Endothelial cell of umbilical vein (primary cell): ENCODE data around the gene PLCXD3. TPM values are rescaled to one million over a fixed set of nuclear protein-coding genes. Genes with fewer than 3 reads are reported as not detected.

Experiments used
- BruUV-seq: library from RNA; stranded (reverse); fragments of 400-500 nt; replicated peaks from 2 replicates; lab custom pipeline; 2021; lab: Mats Ljungman, UMichigan
- CTCF ChIA-PET: fragments of 300-600, 350-600 bp; sonication (Branson Sonifier 250); formaldehyde crosslinking; loops from one replicate; lab custom pipeline; 2021; ENCODE audit warnings: antibody characterized with exemption, inconsistent platforms; lab: Charles Lee
- POLR2A ChIA-PET: fragments of 300-600, 350-600 bp; sonication (Branson Sonifier 250); formaldehyde crosslinking; loops from one replicate; lab custom pipeline; 2021; ENCODE audit warnings: antibody characterized with exemption, inconsistent platforms; lab: Charles Lee
- DNase-seq: peaks from one replicate; pipeline ENCODE4 v3.0.0-alpha.2; 2011; ENCODE audit warnings: low read depth, low spot score
- FAIRE-seq: peaks from 2 replicates; lab custom pipeline; 2011; peaks lifted over from hg19 to GRCh38; lab: Jason Lieb, UNC
- H2AFZ ChIP-seq: 2 replicates; pipeline ENCODE4 v1.6.0; 2012; ENCODE audit warnings: low read depth, low read length, control low read depth, inconsistent platforms
- H3K27ac ChIP-seq: 2 replicates; pipeline ENCODE4 v1.5.1; 2011; ENCODE audit warnings: low read depth, mild to moderate bottlenecking, control low read depth, low read length, moderate library complexity; ENCODE audit not compliant: insufficient read depth
- H3K27me3 ChIP-seq, 2 experiments: 2 replicates each; pipeline versions ENCODE4 v1.6.0 to v1.6.1; 2011; ENCODE audit warnings: low read length in 2 of 2, mixed read lengths in 1 of 2; ENCODE audit not compliant: control insufficient read depth in 2 of 2, insufficient read depth in 2 of 2
- H3K36me3 ChIP-seq, 2 experiments: 2 replicates in 1 of 2; 3 replicates in 1 of 2; pipeline ENCODE4 v1.5.1; 2011; ENCODE audit warnings: low read length in 2 of 2, mild to moderate bottlenecking in 1 of 2, moderate library complexity in 1 of 2; ENCODE audit not compliant: control insufficient read depth in 2 of 2, insufficient read depth in 2 of 2; ENCODE audit errors: extremely low read depth in 1 of 2
- H3K4me1 ChIP-seq: 3 replicates; pipeline ENCODE4 v1.5.1; 2011; ENCODE audit warnings: mild to moderate bottlenecking, low read length; ENCODE audit not compliant: control insufficient read depth, insufficient read depth; ENCODE audit errors: extremely low read depth
- H3K4me2 ChIP-seq: 2 replicates; pipeline ENCODE4 v1.6.1; 2011; ENCODE audit warnings: low read length, control low read depth, mixed read lengths; ENCODE audit not compliant: insufficient read depth
- H3K4me3 ChIP-seq, 3 experiments: fragments of 200-600 bp in 1 of 3; sonication (generic), shearing (Covaris generic) in 1 of 3; replicated peaks in 1 of 3; 2 replicates each; pipeline ENCODE4 v1.5.1; 2011 to 2016; ENCODE audit warnings: control low read depth in 3 of 3, low read length in 3 of 3, mild to moderate bottlenecking in 2 of 3, inconsistent platforms in 1 of 3, low read depth in 1 of 3, moderate library complexity in 1 of 3; ENCODE audit not compliant: insufficient read depth in 1 of 3
- H3K79me2 ChIP-seq: 2 replicates; pipeline ENCODE4 v1.6.0; 2012; ENCODE audit warnings: low read length, inconsistent platforms; ENCODE audit not compliant: control insufficient read depth, insufficient read depth
- H3K9ac ChIP-seq: replicated peaks from 2 replicates; pipeline ENCODE3; 2011; ENCODE audit warnings: low read length, control low read depth; ENCODE audit not compliant: insufficient read depth; ENCODE audit errors: extremely low read depth
- H3K9me1 ChIP-seq: replicated peaks from 3 replicates; pipeline ENCODE4 v1.6.0; 2011; ENCODE audit warnings: mild to moderate bottlenecking, low read length; ENCODE audit not compliant: control insufficient read depth, insufficient read depth; ENCODE audit errors: extremely low read depth
- H3K9me3 ChIP-seq: replicated peaks from 2 replicates; pipeline ENCODE4 v1.5.1; 2012; ENCODE audit warnings: low read length, inconsistent platforms; ENCODE audit not compliant: control insufficient read depth, insufficient read depth
- H4K20me1 ChIP-seq: replicated peaks from 2 replicates; pipeline ENCODE3; 2011; ENCODE audit warnings: mild to moderate bottlenecking, low read length; ENCODE audit not compliant: control insufficient read depth, insufficient read depth; ENCODE audit errors: extremely low read depth
- EZH2 ChIP-seq: IDR thresholded peaks from 2 replicates; pipeline ENCODE4 v1.6.1; 2012; ENCODE audit warnings: borderline replicate concordance, low read depth, mild to moderate bottlenecking, moderate library complexity, low read length, inconsistent platforms; ENCODE audit not compliant: severe bottlenecking
- FOS ChIP-seq: IDR thresholded peaks from 2 replicates; pipeline ENCODE4 v1.6.1; 2011; ENCODE audit warnings: mild to moderate bottlenecking, low read length, moderate library complexity, borderline replicate concordance; ENCODE audit not compliant: insufficient read depth
- GATA2 ChIP-seq: IDR thresholded peaks from 2 replicates; pipeline ENCODE4 v1.7.0; 2011; ENCODE audit warnings: low read depth, mild to moderate bottlenecking, moderate library complexity, mixed read lengths, low read length; ENCODE audit not compliant: insufficient read length, insufficient read depth
- JUN ChIP-seq: IDR thresholded peaks from 2 replicates; pipeline ENCODE4 v1.6.1; 2011; ENCODE audit warnings: borderline replicate concordance, low read depth; ENCODE audit not compliant: insufficient read length, insufficient read depth
- MAX ChIP-seq: IDR thresholded peaks from 2 replicates; pipeline ENCODE4 v1.6.1; 2011; ENCODE audit not compliant: insufficient read depth, insufficient read length
- MYC ChIP-seq: IDR thresholded peaks from one replicate; pipeline ENCODE4 v1.6.1; 2011; ENCODE audit warnings: mild to moderate bottlenecking, low read depth, low read length
- POLR2A ChIP-seq: IDR thresholded peaks from 2 replicates; pipeline ENCODE4 v1.6.1; 2012; ENCODE audit warnings: low read depth, mild to moderate bottlenecking, control low read depth, low read length
- POLR2AphosphoS5 ChIP-seq: IDR thresholded peaks from 2 replicates; pipeline ENCODE4 v1.6.1; 2012; ENCODE audit warnings: low read depth, mild to moderate bottlenecking, control low read depth, low read length, moderate library complexity; ENCODE audit not compliant: insufficient read depth
- dilution Hi-C: fragments of 300-500 bp; cut with MboI; formaldehyde crosslinking; loops from one replicate; pipeline ENCODE4 v1.15.0; 2019; ENCODE audit warnings: low sequenced_read_pairs; ENCODE audit not compliant: extremely low pct_ligation_motif_present
- intact Hi-C: fragments of 100-400 bp; cut with micrococcal nuclease; formaldehyde crosslinking; loops from one replicate; pipeline ENCODE4 v1.10.0; 2022
- polyA plus RNA-seq, 4 experiments: library from polyadenylated mRNA; depleted of rRNA in 3 of 4; stranded (reverse) in 3 of 4; unstranded in 1 of 4; fragments of >200 nt; gene quantifications; 2 replicates each; pipeline versions ENCODE4 v1.2.1 to v1.2.3, GENCODE V29; 2011 to 2012; ENCODE audit warnings: missing spikeins in 1 of 4
- total RNA-seq: library from RNA; stranded (reverse); gene quantifications from 2 replicates; pipeline ENCODE4 v1.2.3, GENCODE V29; 2021
- TF ChIP-seq, protein P1 (sequence below), 2 donors: IDR thresholded peaks; 1 replicate in 1 of 2; 2 replicates in 1 of 2; pipeline ENCODE4 v1.5.1; 2011; ENCODE audit warnings: low read length in 2 of 2, mild to moderate bottlenecking in 2 of 2, moderate library complexity in 2 of 2, control low read depth in 1 of 2, inconsistent platforms in 1 of 2, low read depth in 1 of 2; ENCODE audit not compliant: insufficient read depth in 1 of 2; ENCODE audit errors: extremely low read depth in 1 of 2

PLCXD3 gene
- total and polyA plus RNA-seq, 2 donors (not counting 3 experiments of a cell fraction or from before 2014, with no cell fraction given): not detected

DNA sequence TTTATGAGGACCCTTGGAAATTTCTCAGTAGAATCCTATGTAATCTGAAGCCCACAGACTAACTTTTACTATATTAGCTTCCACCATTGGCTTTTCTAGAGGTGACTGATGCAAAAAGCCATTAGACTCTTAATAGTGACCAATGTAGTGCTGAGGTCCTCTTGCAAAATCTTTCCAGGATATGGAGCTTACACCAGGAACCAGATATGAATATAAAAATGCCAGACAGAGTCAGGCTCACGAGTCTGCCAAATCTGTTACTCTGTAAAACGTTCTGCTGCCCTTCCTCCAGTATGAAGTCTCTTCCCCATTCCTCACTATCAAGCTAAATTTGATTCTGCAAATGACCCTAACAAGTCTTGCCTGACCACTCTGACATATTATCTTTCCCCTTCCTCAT is 223.7 kb downstream of the PLCXD3 start:
- dilution Hi-C loops (no loop called here), intact Hi-C loops (no loop called here)
- no peak for FAIRE-seq
- no peak for DNase-seq
- Histone ChIP-seq H3K36me3 (no peaks in the 10 kb centered on the region), H3K4me2 (no peak overlapping the region), H2AFZ (no peak overlapping the region), H3K9ac (no peak overlapping the region), H3K9me1 (no peaks in the 10 kb centered on the region), H3K4me3 (no peak overlapping the region), H4K20me1 (no peaks in the 10 kb centered on the region), H3K9me3 (no peaks in the 10 kb centered on the region), H3K27me3 (no peaks in the 10 kb centered on the region), H3K79me2 (no peaks in the 10 kb centered on the region), H3K27ac (no peak overlapping the region), H3K4me1 (no peaks in the 10 kb centered on the region)
- BruUV-seq: no TSS peak
- CTCF ChIA-PET: no interaction called here
- POLR2A ChIA-PET: no interaction called here
- TF ChIP-seq MAX: no peak
- TF ChIP-seq POLR2A: no peak
- TF ChIP-seq GATA2: no peak
- TF ChIP-seq, protein P1, sequence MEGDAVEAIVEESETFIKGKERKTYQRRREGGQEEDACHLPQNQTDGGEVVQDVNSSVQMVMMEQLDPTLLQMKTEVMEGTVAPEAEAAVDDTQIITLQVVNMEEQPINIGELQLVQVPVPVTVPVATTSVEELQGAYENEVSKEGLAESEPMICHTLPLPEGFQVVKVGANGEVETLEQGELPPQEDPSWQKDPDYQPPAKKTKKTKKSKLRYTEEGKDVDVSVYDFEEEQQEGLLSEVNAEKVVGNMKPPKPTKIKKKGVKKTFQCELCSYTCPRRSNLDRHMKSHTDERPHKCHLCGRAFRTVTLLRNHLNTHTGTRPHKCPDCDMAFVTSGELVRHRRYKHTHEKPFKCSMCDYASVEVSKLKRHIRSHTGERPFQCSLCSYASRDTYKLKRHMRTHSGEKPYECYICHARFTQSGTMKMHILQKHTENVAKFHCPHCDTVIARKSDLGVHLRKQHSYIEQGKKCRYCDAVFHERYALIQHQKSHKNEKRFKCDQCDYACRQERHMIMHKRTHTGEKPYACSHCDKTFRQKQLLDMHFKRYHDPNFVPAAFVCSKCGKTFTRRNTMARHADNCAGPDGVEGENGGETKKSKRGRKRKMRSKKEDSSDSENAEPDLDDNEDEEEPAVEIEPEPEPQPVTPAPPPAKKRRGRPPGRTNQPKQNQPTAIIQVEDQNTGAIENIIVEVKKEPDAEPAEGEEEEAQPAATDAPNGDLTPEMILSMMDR (IDR thresholded peaks at IDR 0.05; ENCODE audit: extremely low read depth in 1 of 2, insufficient read depth in 1 of 2, low read depth in 1 of 2, low read length in 2 of 2): no peak
- TF ChIP-seq MYC: no peak
- no peak for TF ChIP-seq EZH2
- no peak for TF ChIP-seq FOS
- no peak for TF ChIP-seq POLR2AphosphoS5
- TF ChIP-seq JUN: no peak
